HG02763 (cell line): ENCODE measurements around the gene TMEM41B.
A peak's percentile ranks its signal among the peaks of the same experiment; 100 is the strongest.
"Not testable (repeated sequence)": the region's sequence is repeated elsewhere in the genome, so short reads cannot be mapped to it uniquely, and the experiment has no call there.

ENCODE experiments used
- ATAC-seq: cut with Tn5 transposase; IDR thresholded peaks from one replicate; pipeline ENCODE4 v1.9.1; 2021; ENCODE audit warnings: mild to moderate bottlenecking, moderate library complexity; ENCODE audit not compliant: unreplicated experiment

The TMEM41B gene

GRCh38 chr11:9314291-9315077 lies at the start of gene TMEM41B:
Gene TMEM41B (minus strand): TSS chr11:9314593. CDS start chr11:9314441, 152 bp downstream.
- ATAC-seq, result peak; percentile 97

DNA sequence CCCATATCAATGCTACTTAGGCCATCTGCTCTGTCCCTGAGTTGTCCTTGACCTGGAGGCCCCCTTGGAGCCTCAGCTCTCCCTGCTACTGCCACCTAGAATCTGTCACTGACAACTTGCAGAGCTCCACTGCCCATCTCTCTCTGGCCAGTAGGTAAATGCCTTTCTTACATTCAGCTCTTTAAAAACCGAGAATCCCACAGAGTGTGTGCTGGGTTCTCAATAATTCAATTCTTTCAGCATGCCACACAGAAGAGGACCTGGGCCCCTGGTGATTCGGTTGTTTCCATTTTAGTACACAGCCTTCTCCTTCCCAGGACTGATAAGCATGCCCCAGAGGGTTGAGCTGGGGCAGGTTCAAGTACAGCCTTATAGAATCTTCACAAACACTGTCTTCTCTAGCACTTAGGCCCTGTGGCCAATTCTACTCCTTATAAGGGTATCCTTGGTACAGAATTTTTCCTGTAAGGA lies 48.0 kb upstream of the TMEM41B start:
- no peak for ATAC-seq

DNA sequence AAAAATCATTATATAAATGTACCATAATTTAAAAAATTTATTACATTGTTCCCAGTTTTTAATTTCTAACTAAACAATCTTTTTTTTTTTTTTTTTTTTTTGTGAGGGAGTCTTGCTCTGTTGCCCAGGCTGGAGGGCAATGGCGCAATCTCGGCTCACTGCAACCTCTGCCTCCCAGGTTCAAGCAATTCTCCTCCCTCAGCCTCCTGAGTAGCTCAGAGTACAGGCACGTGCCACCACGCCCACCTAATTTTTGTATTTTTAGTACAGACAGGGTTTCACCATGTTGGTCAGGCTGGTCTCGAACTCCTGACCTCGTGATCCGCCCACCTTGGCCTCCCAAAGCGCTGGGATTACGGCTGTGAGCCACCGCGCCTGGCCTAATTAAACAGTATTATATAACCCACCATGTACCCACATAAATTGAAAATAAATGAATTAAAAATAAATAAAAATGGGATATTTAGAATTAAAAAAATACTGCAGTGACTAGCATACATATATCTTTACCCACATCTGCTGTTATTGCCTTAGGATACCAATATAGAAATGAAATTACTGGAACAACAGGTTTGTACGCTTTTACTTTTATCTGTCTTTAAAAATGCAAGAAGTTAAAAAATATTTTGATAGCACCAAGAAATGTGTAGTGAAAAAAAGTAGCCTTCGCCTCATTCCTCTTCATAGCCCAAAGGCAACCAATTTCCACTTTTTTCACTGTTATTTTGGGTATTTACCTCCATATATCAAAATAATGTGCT lies 46.6 kb upstream of the TMEM41B start:
- not testable (repeated sequence) for ATAC-seq

DNA sequence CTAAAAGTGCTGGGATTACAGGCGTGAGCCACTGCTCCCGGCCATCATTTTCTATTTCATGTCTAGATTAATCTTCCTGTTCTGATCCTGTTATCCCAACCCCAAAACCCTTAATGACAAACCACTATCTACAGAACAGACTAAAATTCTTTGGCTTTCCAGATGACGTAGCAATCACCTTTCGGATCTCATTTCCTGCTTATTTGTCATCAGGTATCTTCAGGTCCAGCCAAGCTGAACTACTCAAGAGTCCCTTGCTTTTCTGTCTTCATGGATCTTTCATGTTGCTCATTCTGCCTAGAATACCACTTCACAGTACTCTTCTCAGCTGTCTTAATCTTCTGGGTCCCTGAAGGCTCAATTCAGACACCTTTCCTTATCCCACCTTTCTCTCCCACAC lies 42.6 kb upstream of the TMEM41B start:
- ATAC-seq, result no peak

- ATAC-seq, result no peak
Measured at GRCh38 chr11:9351321-9351881, 37.0 kb upstream of the TMEM41B start.

DNA sequence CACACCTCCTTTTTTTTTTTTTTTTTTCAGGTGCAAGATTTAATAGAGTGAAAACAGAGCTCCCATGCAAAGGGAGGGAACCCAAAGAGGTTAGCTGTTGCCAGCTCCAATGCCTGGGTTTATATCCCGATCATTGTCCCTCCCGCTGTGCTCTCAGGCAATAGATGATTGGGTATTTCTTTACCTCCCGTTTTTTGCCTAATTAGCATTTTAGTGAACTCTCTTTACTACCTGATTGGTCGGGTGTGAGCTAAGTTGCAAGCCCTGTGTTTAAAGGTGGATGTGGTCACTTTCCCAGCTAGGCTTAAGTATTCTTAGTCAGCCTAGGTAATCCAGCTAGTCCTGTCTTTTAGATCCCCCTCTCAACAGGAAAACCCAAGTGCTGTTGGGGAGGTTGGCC lies 33.4 kb upstream of the TMEM41B start:
- ATAC-seq, result not testable (repeated sequence)

DNA sequence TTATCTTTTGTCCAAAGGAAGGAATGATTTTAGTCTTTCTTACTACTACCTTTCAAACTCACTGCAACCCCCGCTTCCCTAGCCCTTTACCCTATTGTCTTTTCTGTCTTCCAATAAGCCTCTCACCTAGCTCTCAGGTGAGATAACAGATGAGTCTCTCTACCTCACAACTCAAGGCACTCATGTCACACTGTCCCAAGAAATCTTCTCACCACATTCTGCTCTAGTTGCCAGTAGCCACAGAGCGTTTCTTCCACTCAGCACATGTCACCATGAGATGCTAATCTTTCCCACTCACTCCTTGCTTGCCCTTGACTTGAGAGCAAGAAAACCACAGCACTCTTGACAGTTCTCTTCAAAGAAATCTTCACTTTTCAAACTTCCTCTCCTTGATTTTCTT lies 32.7 kb upstream of the TMEM41B start:
- ATAC-seq, result no peak

DNA sequence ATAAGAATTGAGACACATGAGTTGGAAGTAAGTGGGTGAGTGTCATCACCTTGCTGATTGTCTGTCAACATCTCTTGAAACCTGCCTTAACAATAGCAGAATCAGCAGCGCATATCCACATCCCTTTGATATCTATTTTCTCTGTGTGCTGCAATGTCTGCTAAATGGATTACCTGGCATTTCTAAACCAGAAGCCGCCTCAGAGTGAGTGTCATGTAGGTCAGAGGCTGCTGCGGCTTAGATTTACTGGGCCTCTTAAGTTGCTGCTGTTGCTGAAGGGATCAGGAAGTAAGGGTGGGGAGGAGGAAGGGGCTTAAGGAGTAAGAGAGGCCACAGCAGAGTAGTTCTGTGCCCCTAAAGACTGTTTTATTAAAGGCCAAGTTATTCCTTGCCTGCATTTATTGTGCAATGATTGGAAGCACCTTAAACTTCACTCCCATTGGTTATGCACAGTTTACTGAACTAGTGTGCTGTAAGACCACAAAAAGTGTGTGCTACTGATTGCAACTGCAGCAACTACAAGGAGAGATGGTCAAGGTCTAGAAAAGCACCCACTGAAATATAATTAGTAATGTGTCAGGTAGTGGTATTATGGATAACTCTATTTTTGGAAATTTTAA lies 29.8 kb upstream of the TMEM41B start:
- no peak for ATAC-seq

DNA sequence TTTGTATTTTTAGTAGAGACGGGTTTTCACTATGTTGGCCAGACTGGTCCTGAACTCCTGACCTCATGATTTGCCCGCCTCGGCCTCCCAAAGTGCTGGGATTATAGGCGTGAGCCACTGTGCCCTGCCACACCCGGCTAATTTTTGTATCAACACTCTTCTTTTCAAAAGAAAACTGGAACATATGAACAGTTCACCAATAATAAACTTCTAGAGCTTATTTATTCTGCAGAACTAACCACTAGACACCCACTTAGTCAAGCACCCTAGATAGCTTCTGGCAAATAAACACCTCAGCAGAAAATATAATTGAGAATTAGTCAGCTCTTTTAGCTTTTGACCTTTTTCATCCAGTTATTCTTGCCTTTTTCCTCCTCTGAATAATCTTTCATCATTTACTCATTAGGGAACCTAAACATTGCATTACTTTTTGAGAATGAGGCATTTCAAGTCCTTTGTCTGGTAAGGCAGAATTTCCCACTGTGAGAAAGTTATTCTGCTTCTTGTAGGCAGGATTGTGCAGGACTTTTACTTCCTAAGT lies 27.3 kb upstream of the TMEM41B start:
- ATAC-seq, result no peak

DNA sequence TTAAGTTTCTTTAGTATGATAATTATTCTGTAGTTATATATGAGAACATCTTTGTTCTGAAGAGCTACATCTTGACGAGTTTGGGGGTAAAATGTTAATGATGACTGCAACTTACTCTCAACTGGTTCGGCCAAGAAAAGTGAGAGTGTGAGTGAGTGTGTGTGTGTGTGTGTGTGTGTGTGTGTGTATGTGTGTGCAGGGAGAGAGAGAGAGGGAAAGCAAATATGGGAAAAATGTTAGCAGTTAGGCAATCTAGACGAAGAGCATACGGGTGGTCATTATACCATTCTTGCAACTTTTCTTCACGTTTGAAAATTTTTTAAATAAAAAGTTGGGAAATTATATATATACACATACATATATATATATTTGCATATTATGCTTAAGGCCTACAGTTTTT lies 18.3 kb upstream of the TMEM41B start:
- ATAC-seq, result no peak

DNA sequence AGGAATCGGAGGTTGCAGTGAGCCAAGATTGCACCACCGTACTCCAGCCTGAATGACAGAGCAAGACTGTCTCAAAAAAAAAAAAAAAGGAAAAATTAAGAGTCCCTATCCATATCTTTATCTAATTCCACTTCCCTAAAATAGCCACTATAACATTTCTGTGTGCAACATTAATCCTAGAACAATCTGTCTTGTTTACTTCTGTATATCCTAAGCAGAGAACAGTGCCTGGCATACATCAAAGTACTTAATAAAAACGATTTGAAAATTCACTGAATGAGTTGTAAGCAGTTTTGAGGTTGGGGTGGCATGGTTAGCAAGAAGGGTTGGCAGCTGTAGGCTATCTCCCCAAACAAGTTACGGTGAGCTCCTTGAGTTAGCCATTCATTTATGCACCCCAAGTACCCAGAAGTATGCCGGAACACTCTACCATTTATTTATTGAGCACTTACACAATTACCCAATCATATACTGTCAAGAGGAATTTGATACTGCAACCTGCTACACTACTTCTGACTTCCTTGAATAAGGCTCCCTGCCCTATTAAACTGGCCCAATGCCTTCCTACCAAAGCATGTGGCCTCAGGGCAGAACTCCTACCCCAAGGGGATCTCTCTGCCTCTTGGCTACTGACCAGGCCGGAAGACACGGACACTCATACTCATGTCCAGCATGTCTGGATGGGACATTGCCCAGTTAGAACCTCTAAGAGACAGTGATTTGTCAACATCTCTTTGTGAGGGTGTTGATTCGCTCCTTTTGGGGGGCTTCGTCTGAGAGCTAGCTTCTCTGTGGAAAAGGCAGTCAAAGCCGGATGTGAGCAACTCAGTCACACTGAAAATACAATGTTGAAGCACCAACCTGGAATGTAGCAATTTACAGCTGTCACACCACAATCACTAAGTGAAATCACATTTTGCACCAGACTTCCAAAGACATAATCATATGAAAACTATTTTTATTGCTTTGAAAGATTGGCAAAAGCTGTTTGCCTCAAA lies 16.3 kb upstream of the TMEM41B start:
- no peak for ATAC-seq

DNA sequence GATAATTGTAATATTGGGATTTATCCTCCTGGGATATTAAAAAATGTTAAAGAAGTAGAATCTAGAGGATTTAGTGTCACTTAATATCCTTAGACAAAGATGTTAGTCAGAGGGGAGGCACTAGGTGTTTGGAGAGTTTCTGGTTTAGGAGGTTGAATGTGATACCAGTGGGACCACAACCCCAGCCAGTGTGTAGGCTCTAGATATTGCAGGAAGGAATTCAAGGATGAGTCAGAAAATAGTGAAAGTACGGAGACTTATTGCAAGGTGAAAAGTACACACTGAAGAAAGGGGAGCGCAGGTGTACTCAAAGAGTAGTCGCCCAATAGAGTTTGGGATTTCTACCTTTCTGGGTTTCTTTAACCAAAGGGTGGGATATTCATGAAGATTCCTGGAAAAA lies 5.7 kb upstream of the TMEM41B start:
- ATAC-seq, result no peak

DNA sequence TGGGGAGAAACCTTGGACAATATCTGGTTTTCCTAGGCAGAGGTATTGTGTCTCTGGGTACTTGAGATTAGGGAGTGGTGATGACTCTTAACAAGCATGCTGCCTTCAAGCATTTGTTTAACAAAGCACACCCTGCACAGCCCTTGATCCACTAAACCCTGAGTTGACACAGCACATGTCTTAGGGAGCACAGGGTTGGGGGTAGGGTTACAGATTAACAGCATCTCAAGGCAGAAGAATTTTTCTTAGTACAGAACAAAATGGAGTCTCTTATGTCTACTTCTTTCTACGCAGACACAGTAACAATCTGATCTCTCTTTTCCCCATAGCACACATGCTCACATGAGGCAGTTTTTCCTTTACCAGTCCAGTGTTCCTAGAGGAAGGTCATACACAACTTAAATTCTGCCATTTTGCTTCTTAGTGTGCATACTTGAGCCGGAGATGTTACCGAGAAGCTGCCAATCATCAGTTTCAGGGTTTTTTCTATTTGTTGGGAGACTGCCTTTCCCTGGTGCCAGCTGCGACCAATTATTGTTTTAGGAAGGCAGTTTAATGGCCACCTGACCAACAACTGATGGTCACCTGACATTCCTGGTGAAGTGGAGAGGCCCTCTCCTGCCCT lies 5.1 kb upstream of the TMEM41B start:
- ATAC-seq, result not testable (repeated sequence)

DNA sequence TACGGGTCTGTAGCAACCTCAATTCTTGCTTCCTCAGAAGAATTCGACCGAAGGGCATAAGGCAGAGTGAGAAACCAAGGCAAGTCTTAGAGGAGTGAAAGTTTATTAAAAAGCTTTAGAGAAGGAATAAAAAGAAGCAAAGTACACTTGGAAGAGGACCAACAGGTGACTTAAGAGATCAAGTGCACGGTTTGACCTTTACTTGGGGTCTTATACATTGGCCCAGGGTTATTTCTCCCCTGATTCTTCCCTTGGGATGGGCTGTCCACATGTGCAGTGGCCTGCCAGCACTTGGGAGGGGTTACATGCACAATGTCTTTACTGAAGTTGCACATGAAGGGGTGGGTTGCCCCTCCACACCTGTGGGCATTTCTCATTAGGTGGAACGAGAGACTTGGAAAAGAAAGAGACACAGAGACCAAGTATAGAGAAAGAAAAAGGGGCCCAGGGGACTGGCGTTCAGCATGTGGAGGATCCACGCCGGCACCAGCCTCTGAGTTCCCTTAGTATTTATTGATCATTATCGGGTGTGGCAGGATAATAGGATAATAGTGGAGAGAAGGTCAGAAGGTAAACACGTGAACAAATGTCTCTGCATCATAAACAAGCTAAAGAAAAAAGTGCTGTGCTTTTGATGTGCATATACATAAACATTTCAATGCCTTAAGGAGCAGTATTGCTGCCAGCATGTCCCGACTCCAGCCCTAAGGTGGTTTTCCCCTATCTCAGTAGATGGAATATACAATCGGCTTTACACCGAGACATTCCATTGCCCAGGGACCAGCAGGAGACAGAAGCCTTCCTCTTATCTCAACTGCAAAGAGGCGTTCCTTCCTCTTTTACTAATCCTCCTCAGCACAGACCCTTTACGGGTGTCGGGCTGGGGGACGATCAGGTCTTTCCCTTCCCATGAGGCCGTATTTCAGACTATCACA lies 4.3 kb upstream of the TMEM41B start:
- ATAC-seq, result not testable (repeated sequence)

GRCh38 chr11:9316334-9316733 lies 1.9 kb upstream of the TMEM41B start:
- ATAC-seq, result no peak

GRCh38 chr11:9315078-9315688 lies 790 bp upstream of the TMEM41B start:
- ATAC-seq, result no peak

DNA sequence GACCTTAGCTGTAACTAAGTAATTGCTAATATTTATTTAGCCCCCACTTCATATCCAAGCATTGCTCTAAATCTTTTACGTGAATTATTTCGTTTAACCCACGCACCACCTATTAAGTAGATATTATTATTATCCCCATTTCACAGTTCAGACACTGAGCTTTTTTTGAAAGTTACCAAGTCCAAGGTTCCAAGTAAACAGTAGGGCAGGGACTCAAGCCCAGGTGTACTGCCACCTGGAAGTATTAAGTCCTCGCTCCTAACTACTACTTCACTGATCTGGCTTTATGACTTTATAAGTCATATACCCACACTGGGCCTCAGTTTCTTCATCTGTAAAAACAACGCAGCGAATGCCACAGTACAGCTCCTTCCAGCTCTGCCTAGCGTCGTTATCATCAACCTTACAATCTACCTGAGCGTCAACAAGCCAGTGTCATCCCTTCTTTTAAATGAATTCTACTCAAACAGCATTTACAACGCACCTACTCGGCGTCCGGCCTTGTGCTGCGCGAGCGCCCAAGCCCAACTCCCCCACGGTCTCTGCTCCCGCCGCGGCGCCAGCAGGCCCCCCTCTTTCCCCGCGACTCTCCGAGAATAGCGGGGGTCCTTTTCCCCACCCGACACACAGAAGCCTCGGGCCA lies 624 bp downstream of the TMEM41B start:
- peak; percentile 2 for ATAC-seq
